Measurements from ENCODE around the gene EMSY.

The EMSY gene

GRCh38 chr11:76496174-76496573, 51.4 kb downstream of the EMSY start:
- TF ChIP-seq CTCF (IDR thresholded peaks at IDR 0.05; ENCODE audit: insufficient read depth, low read length) (no peak), GABPA (IDR thresholded peaks at IDR 0.05; ENCODE audit: low read depth) (no peak), SPI1 (IDR thresholded peaks at IDR 0.05; ENCODE audit: borderline replicate concordance, low read depth) (no peak)
- no peak for DNase-seq (ENCODE audit: low read depth in 1 of 2, low spot score in 1 of 2)
- Histone ChIP-seq H3K27ac (replicated peaks) (no peak overlapping the region), H3K4me3 (replicated peaks; ENCODE audit: insufficient read depth, low read length) (no peak overlapping the region), H3K27me3 (ENCODE audit: insufficient read depth, poor library complexity, severe bottlenecking) (no peaks in the 10 kb centered on the region)

- no peak overlapping the region for H3K27ac ChIP-seq (replicated peaks)
- DNase-seq (ENCODE audit: low read depth in 1 of 2, low spot score in 1 of 2): no peak
- TF ChIP-seq POLR2AphosphoS5 (IDR thresholded peaks at IDR 0.05; ENCODE audit: low read depth) (no peak), CTCF (IDR thresholded peaks at IDR 0.05; ENCODE audit: insufficient read depth, low read length) (no peak), REST (IDR thresholded peaks at IDR 0.05; ENCODE audit: insufficient replicate concordance, low read depth) (no peak), GABPA (IDR thresholded peaks at IDR 0.05; ENCODE audit: low read depth) (no peak), SPI1 (IDR thresholded peaks at IDR 0.05; ENCODE audit: borderline replicate concordance, low read depth) (no peak)
- H3K4me3 ChIP-seq (replicated peaks; ENCODE audit: insufficient read depth, low read length): no peak overlapping the region
- H3K27me3 ChIP-seq (ENCODE audit: insufficient read depth, poor library complexity, severe bottlenecking): no peaks in the 10 kb centered on the region
Observed at GRCh38 chr11:76501526-76502202, 56.8 kb downstream of the EMSY start.

GRCh38 chr11:76506833-76507232, 62.0 kb downstream of the EMSY start:
- Histone ChIP-seq H3K27me3 (ENCODE audit: insufficient read depth, poor library complexity, severe bottlenecking) (no peaks in the 10 kb centered on the region), H3K4me3 (replicated peaks; ENCODE audit: insufficient read depth, low read length) (no peak overlapping the region), H3K27ac (replicated peaks) (no peak overlapping the region)
- no peak for DNase-seq (ENCODE audit: low read depth in 1 of 2, low spot score in 1 of 2)
- TF ChIP-seq SPI1 (IDR thresholded peaks at IDR 0.05; ENCODE audit: borderline replicate concordance, low read depth): no peak
- no peak for TF ChIP-seq REST (IDR thresholded peaks at IDR 0.05; ENCODE audit: insufficient replicate concordance, low read depth)
- no peak for TF ChIP-seq GABPA (IDR thresholded peaks at IDR 0.05; ENCODE audit: low read depth)
- no peak for TF ChIP-seq CTCF (IDR thresholded peaks at IDR 0.05; ENCODE audit: insufficient read depth, low read length)

Measured in HL-60 (cell line).